Left lung (tissue), 10 donors: ENCODE data around the gene MRM1. TPM values are rescaled to one million over a fixed set of nuclear protein-coding genes. Genes with fewer than 3 reads are reported as not detected.

Source experiments
- ATAC-seq: fragments of 200-7000 bp; cut with Tn5 transposase; one replicate; pipeline ENCODE4 v1.9.1; 2020; ENCODE audit warnings: moderate library complexity
- DNase-seq, 4 donors: peaks; one replicate each; pipeline ENCODE4 v3.0.0-alpha.2; 2013 to 2020
- H3K27ac ChIP-seq, 2 donors: fragments of 200-600 bp; sonication (generic) in 1 of 2; one replicate each; pipeline versions ENCODE4 v1.5.0 to v1.8.0; 2020 to 2021
- H3K27me3 ChIP-seq, 2 donors: fragments of 200-600 bp; sonication (generic) in 1 of 2; one replicate each; pipeline versions ENCODE4 v1.5.0 to v1.8.0; 2020 to 2021
- H3K36me3 ChIP-seq, 2 donors: fragments of 200-600 bp; sonication (generic) in 1 of 2; one replicate each; pipeline versions ENCODE4 v1.5.0 to v1.8.0; 2020 to 2021
- H3K4me1 ChIP-seq, 2 donors: fragments of 200-600 bp; one replicate each; pipeline ENCODE4 v1.8.0; 2021
- H3K4me3 ChIP-seq, 2 donors: fragments of 200-600 bp; sonication (generic) in 1 of 2; one replicate each; pipeline versions ENCODE4 v1.5.0 to v1.8.0; 2020 to 2021; ENCODE audit warnings: mild to moderate bottlenecking in 1 of 2
- H3K9me3 ChIP-seq, 2 donors: fragments of 200-600 bp; sonication (generic) in 1 of 2; one replicate each; pipeline versions ENCODE4 v1.5.0 to v1.8.0; 2020 to 2021
- intact Hi-C, 2 donors: fragments of 100-400 bp; cut with DNase I; formaldehyde crosslinking; loops; one replicate each; pipeline versions ENCODE4 v1.11.2 to v1.14.2; 2022
- polyA plus RNA-seq, 6 donors: library from polyadenylated mRNA; unstranded; fragments of 120-200 nt; gene quantifications; one replicate each; pipeline ENCODE4 v1.2.1, GENCODE V29; 2013; ENCODE audit not compliant: insufficient read length in 6 of 6
- total RNA-seq, 2 donors: library from RNA; stranded (reverse); fragmentation: NEBNext Ultra II Directional; extraction: Animal tissue kit (Norgen Biotek cat#: 25700); gene quantifications; one replicate each; pipeline ENCODE4 v1.2.1, GENCODE V29; 2021
- TF ChIP-seq, protein P1 (sequence below), 2 donors: fragments of 200-600 bp; sonication (generic) in 1 of 2; IDR thresholded peaks; one replicate each; pipeline versions ENCODE4 v1.5.0 to v1.8.0; 2021; ENCODE audit warnings: antibody characterized with exemption in 2 of 2
- donor health status: DM: no; HTN: yes; CAD: no.
- donor health status: DM: no; HTN: no; CAD: no.

MRM1 gene
- total and polyA plus RNA-seq, 8 donors, result 3.1 to 6.4 (median 4.8) TPM

GRCh38 chr17:36591434-36592315 is 9.7 kb upstream of the MRM1 start, which contains the start of gene DHRS11:
Gene DHRS11, plus strand, starts transcription at chr17:36591879. Its CDS starts 131 bp downstream, at chr17:36592010.
- no peaks in the 10 kb centered on the region for H3K9me3 ChIP-seq
- TF ChIP-seq, protein P1, sequence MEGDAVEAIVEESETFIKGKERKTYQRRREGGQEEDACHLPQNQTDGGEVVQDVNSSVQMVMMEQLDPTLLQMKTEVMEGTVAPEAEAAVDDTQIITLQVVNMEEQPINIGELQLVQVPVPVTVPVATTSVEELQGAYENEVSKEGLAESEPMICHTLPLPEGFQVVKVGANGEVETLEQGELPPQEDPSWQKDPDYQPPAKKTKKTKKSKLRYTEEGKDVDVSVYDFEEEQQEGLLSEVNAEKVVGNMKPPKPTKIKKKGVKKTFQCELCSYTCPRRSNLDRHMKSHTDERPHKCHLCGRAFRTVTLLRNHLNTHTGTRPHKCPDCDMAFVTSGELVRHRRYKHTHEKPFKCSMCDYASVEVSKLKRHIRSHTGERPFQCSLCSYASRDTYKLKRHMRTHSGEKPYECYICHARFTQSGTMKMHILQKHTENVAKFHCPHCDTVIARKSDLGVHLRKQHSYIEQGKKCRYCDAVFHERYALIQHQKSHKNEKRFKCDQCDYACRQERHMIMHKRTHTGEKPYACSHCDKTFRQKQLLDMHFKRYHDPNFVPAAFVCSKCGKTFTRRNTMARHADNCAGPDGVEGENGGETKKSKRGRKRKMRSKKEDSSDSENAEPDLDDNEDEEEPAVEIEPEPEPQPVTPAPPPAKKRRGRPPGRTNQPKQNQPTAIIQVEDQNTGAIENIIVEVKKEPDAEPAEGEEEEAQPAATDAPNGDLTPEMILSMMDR (IDR thresholded peaks at IDR 0.05), result no peak
- peak; percentile 98 for ATAC-seq
- H3K36me3 ChIP-seq, result peaks cover 3 to 32% of the 10 kb centered on the region in 2 donors
- H3K4me3 ChIP-seq, result peak within 1 kb of the TSS; percentile 79 to 95
- peak within 1 kb of the TSS; percentile 56 to 61 for H3K27ac ChIP-seq
- peaks cover 0 to 20% of the 10 kb centered on the region in 2 donors for H3K4me1 ChIP-seq
- peak; percentile 57 to 97 (median 81) for DNase-seq
- H3K27me3 ChIP-seq, result peaks cover 0 to 12% of the 10 kb centered on the region in 2 donors
- intact Hi-C loops, result loop anchor here in 1 of 2 donors (10.0 kb wide), 1 partner anchor 57 kb away; the partner anchor contains the start of genes MYO19 and PIGW

GRCh38 chr17:36592316-36592715 is 9.1 kb upstream of the MRM1 start:
- Histone ChIP-seq H3K9me3 (no peaks in the 10 kb centered on the region), H3K4me3 (peak overlapping the region; percentile 79 to 95), H3K36me3 (peaks cover 0 to 25% of the 10 kb centered on the region in 2 donors), H3K27ac (peak overlapping the region in 1 of 2 donors; percentile 61), H3K27me3 (peaks cover 0 to 12% of the 10 kb centered on the region in 2 donors), H3K4me1 (peaks cover 0 to 20% of the 10 kb centered on the region in 2 donors)
- DNase-seq (peak in 1 of 4 donors; percentile 43), ATAC-seq (peak; percentile 45)
- intact Hi-C loops, result loop anchor here in 1 of 2 donors (10.0 kb wide), 1 partner anchor 58 kb away; the partner anchor contains the start of genes MYO19 and PIGW
- TF ChIP-seq, protein P1 (IDR thresholded peaks at IDR 0.05), result no peak

- peaks cover 0 to 12% of the 10 kb centered on the region in 2 donors for H3K27me3 ChIP-seq
- H3K27ac ChIP-seq, result no peak overlapping the region
- peaks cover 0 to 20% of the 10 kb centered on the region in 2 donors for H3K36me3 ChIP-seq
- H3K4me1 ChIP-seq, result peaks cover 0 to 20% of the 10 kb centered on the region in 2 donors
- TF ChIP-seq, protein P1 (IDR thresholded peaks at IDR 0.05), result no peak
- peak overlapping the region; percentile 79 to 95 for H3K4me3 ChIP-seq
- intact Hi-C loops, result loop anchor here in 1 of 2 donors (10.0 kb wide), 1 partner anchor 58 kb away; the partner anchor contains the start of genes MYO19 and PIGW
- ATAC-seq (no peak), DNase-seq (no peak)
- H3K9me3 ChIP-seq, result no peaks in the 10 kb centered on the region
These were observed 8.6 kb upstream of the MRM1 start for GRCh38 chr17:36592716-36593321.

- Histone ChIP-seq H3K27ac (no peak overlapping the region), H3K4me3 (no peak overlapping the region), H3K27me3 (peaks cover 0 to 12% of the 10 kb centered on the region in 2 donors), H3K4me1 (peaks cover 0 to 20% of the 10 kb centered on the region in 2 donors), H3K9me3 (no peaks in the 10 kb centered on the region), H3K36me3 (peaks cover 0 to 10% of the 10 kb centered on the region in 2 donors)
- intact Hi-C loops, result loop anchor here in 1 of 2 donors (10.0 kb wide), 1 partner anchor 59 kb away; the partner anchor contains the start of genes MYO19 and PIGW
- DNase-seq, result no peak
- TF ChIP-seq, protein P1 (IDR thresholded peaks at IDR 0.05), result no peak
- no peak for ATAC-seq
These were observed 7.6 kb upstream of the MRM1 start for GRCh38 chr17:36593656-36594316.
